Measurements from ENCODE around the gene ZBTB7C.

The ZBTB7C gene

DNA sequence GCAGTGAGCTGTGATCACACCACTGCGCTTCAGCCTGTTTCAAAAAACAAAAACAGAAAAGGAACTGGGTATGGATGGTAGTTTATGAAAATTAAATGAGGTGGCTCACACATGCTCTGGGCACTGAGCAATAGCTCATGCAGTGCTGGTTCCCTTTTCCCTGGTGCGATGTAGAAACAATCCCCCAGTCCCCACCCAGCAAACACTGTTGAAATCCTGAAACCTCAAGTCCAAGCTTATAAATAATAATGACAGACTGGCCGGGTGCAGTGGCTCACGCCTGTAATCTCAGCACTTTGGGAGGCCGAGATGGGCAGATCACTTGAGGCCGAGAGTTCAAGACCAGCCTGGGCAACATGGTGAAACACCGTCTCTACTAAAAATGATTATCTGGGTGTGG, 423.3 kb downstream of the ZBTB7C start:
- no peak overlapping the region for H3K4me3 ChIP-seq (ENCODE audit: low read depth, low read length)

DNA sequence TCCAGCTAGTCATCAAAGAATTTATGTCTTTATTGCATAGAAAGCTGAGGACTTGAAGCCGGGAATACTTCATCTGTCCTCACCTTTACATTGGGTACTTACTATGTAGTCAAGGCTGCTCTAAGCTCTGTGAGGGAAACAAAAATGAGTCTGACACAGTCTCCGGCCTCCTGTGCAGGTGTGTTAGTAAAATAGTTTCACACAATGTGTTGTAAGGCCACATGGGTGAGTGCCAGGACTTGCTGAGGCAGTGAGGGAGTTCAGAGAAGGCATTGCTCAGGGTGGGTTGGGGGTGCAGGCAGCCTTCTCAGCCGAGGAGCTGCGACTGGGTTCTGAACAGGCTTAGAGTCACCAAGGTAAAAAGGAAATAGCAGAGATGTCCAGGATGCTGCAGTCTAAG, 424.2 kb downstream of the ZBTB7C start:
- H3K4me3 ChIP-seq (ENCODE audit: low read depth, low read length), result no peak overlapping the region

DNA sequence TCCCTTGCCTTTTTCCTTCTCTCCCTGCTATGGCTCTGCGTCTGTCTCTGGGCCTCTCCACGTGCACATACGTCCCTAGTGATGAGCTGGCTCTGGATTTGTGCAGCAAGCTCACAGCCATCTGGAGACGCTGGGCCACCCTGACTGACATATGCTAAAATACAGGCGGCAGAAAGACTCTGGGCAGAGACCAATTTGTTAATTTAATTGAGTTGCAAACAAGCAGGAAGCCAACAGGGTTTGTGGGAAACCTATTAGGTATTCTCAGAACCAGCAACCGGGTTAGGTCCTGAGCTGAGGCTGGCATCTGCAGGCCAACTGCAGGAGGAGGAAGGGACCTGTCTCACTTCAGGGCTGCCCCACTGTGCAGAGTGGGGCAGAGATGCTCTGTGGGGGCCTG, 425.2 kb downstream of the ZBTB7C start:
- H3K4me3 ChIP-seq (ENCODE audit: low read depth, low read length), result no peak overlapping the region

DNA sequence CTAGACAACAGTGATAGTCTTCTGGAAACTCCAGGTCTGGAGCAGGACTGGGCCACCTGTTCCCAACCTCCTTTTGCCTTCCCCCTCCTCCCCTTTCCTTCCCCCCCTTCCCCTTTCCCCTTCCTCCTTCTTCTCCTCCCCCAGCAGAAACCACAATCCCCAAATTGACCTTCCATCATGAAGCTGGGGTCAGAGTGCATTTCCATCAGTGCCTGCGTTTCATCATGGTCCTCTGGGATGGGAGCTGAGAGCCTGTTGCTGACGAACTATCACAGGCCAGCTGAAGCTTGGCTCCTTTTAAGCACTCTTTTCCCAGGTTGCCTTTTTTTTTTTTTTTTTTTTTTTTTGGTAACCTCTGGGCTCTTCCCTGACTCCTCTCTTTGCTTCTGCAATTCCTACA, 426.1 kb downstream of the ZBTB7C start:
- H3K4me3 ChIP-seq (ENCODE audit: low read depth, low read length), result no peak overlapping the region

DNA sequence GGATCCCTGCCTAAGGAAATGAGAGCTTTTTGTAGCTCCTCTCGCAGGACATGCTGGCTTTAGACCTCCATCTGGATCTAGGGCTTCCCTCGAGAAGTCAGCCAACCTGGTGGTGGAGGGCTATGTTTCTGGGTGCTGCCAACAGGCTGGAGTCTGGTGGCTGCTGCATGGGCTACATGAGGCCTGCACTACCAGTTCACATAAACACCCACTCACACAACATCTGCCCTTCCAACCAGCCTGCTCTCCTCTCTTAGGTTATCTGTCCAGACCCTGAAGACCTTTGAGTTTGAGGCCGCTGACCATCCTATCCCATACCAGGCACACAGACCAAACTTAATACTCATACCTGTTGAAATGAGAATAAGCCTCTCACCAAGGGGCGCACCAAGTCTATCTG, 427.4 kb downstream of the ZBTB7C start:
- H3K4me3 ChIP-seq (ENCODE audit: low read depth, low read length), result no peak overlapping the region

DNA sequence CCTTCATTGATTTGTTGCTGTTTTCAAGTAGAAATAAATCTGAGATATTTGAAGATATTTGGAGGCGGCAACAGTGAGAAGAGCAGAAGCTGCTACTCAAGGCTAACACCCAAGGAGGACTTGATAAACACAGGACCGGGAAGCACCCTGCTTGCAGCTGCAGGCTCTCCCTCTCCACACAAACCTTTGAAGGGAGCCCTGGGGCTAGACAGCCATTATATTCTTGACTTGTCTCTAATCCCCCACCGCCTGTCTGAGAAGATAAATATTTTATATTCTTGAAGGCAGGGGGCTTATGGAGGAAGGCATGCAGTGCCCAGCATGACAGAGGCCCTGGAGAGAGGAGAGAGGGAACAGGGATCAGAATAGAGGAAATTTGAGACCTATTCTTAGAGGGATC, 427.9 kb downstream of the ZBTB7C start:
- H3K4me3 ChIP-seq (ENCODE audit: low read depth, low read length), result no peak overlapping the region

DNA sequence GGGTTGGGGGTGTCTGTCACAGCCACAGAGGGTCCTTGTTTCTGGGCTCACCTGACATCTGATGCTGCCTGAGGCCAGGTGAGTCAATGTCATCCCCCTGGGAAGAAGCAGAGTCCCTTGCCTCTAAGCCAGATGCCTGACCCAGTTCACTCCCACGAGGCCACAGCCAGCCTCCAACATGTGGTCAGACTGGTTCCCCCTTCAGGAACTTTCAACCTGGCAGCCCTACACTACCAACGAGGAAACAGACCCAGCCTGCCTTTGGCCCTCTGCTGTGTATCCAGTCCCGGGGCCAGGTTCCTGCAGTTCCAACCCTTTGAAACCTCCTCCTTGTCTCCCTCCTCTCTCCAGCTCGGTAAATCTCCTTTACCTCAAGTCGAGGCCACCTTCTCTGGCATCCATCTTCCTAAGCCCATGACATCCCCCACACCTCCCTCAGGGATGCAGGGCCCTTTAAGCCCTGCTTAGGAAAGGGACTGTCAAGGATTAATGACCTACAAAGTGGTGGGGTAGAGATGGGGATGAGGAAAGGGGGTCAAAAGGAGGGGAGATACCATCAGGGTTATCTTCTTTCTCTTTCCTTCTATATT, 429.5 kb downstream of the ZBTB7C start:
- no peak overlapping the region for H3K4me3 ChIP-seq (ENCODE audit: low read depth, low read length)

DNA sequence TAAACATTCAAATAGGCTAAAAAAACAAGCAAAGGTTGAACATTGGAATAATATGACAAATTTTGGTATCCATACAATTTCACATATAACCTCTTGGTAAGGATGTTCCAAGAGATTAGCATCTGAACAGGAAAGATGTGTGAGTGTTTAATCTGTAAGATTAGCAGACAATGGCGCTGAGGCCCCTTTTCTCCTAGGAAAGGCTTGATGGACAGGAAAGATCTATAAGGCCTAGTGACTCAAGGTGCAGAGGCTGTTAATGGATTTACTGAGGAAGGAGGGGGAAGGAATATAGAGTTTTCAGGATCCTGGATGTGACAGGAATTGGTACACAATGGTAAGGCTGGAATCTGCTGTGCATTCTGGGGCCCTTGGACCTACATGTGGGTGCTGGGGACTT, 430.6 kb downstream of the ZBTB7C start:
- H3K4me3 ChIP-seq (ENCODE audit: low read depth, low read length), result no peak overlapping the region

DNA sequence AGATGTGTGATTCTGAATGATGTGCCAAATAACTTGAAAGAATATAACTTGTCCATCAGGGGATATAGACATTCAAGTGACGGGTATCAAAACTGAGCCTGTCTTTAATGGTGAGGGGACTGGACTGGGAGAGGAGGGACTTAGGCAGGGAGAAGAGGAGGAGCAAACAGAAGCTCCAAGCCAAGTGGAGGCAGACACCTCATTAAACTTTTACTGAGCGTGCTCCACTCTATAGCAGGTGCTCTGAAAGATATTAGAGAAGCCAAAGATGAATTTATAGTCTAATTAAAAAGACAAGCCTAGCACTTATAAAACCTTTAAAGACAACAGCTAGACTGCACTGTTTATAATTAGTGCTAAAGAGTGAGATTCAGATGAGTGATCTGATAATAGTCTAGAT, 431.0 kb downstream of the ZBTB7C start:
- H3K4me3 ChIP-seq (ENCODE audit: low read depth, low read length), result no peak overlapping the region

Data from iPS-11a (cell line).